Retinal pigment epithelial cell (primary cell): ENCODE measurements around the gene VSIG10L2.
"Not testable (repeated sequence)": the region's sequence is repeated elsewhere in the genome, so short reads cannot be mapped to it uniquely, and the experiment has no call there.

Experiments
- DNase-seq: peaks from one replicate; pipeline ENCODE4 v3.0.0-alpha.2; 2010; ENCODE audit warnings: low read depth
- H3K4me3 ChIP-seq: 2 replicates; pipeline ENCODE4 v1.5.1; 2011; ENCODE audit warnings: mild to moderate bottlenecking, low read length, control low read depth, moderate library complexity
- CTCF ChIP-seq: conservative IDR thresholded peaks from 2 replicates; pipeline ENCODE4 v1.5.1; 2011; ENCODE audit warnings: low read depth, low read length, control low read depth, inconsistent platforms

The VSIG10L2 gene

GRCh38 chr11:125910226-125910849 is 35.5 kb upstream of the VSIG10L2 start:
- DNase-seq = no peak
- no peak overlapping the region for H3K4me3 ChIP-seq
- TF ChIP-seq CTCF = no peak

GRCh38 chr11:125914601-125915000 is 31.2 kb upstream of the VSIG10L2 start:
- not testable (repeated sequence) for DNase-seq, H3K4me3 ChIP-seq

- H3K4me3 ChIP-seq = no peak overlapping the region
- no peak for DNase-seq
- no peak for TF ChIP-seq CTCF
Measured at GRCh38 chr11:125916683-125917347, 29.0 kb upstream of the VSIG10L2 start.

- DNase-seq = no peak
- no peak overlapping the region for H3K4me3 ChIP-seq
- TF ChIP-seq CTCF = no peak
Measured at GRCh38 chr11:125918140-125918840, 27.6 kb upstream of the VSIG10L2 start.

- H3K4me3 ChIP-seq = no peak overlapping the region
- DNase-seq = no peak
- TF ChIP-seq CTCF = no peak
Measured at GRCh38 chr11:125921042-125921441, 24.8 kb upstream of the VSIG10L2 start.

GRCh38 chr11:125922156-125922555 is 23.7 kb upstream of the VSIG10L2 start:
- no peak overlapping the region for H3K4me3 ChIP-seq
- no peak for DNase-seq
- no peak for TF ChIP-seq CTCF

GRCh38 chr11:125923012-125923579 is 22.7 kb upstream of the VSIG10L2 start:
- DNase-seq = peak; percentile 10
- peak; percentile 92 for TF ChIP-seq CTCF
- H3K4me3 ChIP-seq = no peak overlapping the region
